Ishikawa (cell line): ENCODE results near the gene THAP12.

Experiments
- CEBPB ChIP-seq: IDR thresholded peaks from 2 replicates; pipeline ENCODE4 v1.6.1; 2012
- CREB1 ChIP-seq: IDR thresholded peaks from 2 replicates; pipeline ENCODE4 v1.6.1; 2012; ENCODE audit warnings: low read depth
- EGR1 ChIP-seq: IDR thresholded peaks from 2 replicates; pipeline ENCODE4 v1.6.1; 2012
- EP300 ChIP-seq: IDR thresholded peaks from 2 replicates; pipeline ENCODE4 v1.6.1; 2012; ENCODE audit warnings: borderline replicate concordance
- FOXM1 ChIP-seq: IDR thresholded peaks from 2 replicates; pipeline ENCODE4 v1.6.1; 2012; ENCODE audit warnings: low read depth, borderline replicate concordance
- NFIC ChIP-seq: IDR thresholded peaks from 2 replicates; pipeline ENCODE4 v1.6.1; 2012
- RAD21 ChIP-seq: IDR thresholded peaks from 2 replicates; pipeline ENCODE4 v1.6.1; 2012; ENCODE audit warnings: low read depth
- TAF1 ChIP-seq: IDR thresholded peaks from 2 replicates; pipeline ENCODE4 v1.6.1; 2012; ENCODE audit warnings: low read depth, mild to moderate bottlenecking
- TCF12 ChIP-seq: IDR thresholded peaks from 2 replicates; pipeline ENCODE4 v1.6.1; 2012; ENCODE audit warnings: low read depth
- TEAD4 ChIP-seq: IDR thresholded peaks from 2 replicates; pipeline ENCODE4 v1.6.1; 2012
- YY1 ChIP-seq: IDR thresholded peaks from 2 replicates; pipeline ENCODE4 v1.6.1; 2012; ENCODE audit warnings: low read depth
- ZBTB7A ChIP-seq: IDR thresholded peaks from 2 replicates; pipeline ENCODE4 v1.6.1; 2012; ENCODE audit warnings: low read depth
- TF ChIP-seq, protein P1 (sequence below): IDR thresholded peaks from 2 replicates; pipeline ENCODE4 v1.6.1; 2012
- TF ChIP-seq, protein P2 (sequence below): IDR thresholded peaks from 2 replicates; pipeline ENCODE4 v1.6.1; 2012; ENCODE audit warnings: low read depth, mild to moderate bottlenecking
- TF ChIP-seq, protein P3 (sequence below): IDR thresholded peaks from 2 replicates; pipeline ENCODE4 v1.6.1; 2012

Gene THAP12

DNA sequence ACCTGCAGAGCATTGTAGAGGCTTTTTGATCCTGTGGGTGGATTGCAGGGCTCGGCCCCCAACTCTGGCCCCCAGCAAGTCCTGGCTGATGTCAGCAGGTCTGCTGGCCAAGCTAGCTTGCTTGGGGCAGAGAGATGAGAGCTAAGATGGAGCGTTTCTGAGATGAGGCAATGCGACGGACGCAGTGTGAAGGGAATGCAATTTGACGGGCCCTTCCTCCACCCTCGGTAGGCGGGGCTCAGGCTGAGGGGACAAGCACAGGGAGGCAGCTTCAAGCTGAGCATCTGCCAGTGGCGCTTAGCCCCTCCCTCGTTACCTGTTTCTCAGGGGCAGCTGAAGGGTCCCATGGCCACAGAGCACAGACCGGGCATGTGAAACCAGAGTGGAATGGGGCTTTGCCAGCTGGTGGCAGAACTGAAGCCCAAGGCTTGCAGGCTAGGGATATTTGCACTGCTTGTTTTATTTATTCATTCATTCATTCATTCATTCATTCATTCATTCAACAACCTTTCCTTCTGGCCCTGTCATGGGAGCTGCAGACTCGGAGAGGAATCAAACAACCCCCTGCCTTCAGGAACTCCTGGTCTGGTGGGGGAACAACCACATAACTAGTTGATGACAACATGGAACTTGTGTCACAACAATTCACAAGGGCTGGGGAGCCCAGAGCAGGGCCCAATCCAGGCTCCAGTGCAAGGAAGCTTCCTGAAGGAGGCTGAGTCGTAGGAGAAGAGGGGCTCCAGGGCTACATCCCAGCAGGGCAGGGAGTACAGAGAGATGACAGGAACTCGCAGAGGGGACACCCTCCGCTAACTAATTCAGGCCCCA, 66.8 kb downstream of the THAP12 start:
- TF ChIP-seq TCF12 (no peak), CEBPB (no peak), EGR1 (no peak), YY1 (no peak), TEAD4 (no peak)
- TF ChIP-seq, protein P1, sequence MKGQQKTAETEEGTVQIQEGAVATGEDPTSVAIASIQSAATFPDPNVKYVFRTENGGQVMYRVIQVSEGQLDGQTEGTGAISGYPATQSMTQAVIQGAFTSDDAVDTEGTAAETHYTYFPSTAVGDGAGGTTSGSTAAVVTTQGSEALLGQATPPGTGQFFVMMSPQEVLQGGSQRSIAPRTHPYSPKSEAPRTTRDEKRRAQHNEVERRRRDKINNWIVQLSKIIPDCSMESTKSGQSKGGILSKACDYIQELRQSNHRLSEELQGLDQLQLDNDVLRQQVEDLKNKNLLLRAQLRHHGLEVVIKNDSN = no peak

DNA sequence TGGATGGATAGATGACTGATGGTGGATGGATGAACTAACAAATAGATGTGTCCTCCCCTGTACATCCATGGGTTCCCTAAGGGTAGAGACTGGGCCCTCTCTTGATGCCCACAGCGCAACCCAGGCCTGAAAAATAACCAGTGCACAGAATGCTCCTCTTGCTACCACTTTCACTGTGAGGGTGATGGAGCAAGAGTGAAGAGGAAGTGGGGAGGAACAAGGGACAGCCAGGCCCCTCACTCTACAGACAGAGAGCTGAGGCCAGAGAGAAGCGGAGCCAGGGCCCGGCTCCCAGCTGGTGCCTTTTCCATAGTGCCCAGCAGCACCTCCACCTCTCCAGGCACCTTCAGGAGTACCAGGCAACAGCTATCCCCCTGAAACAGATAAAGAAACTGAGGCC, 67.7 kb downstream of the THAP12 start:
- no peak for TF ChIP-seq EP300
- TF ChIP-seq EGR1 = no peak
- no peak for TF ChIP-seq CREB1
- TF ChIP-seq CEBPB = no peak
- TF ChIP-seq, protein P1 = no peak
- TF ChIP-seq YY1 = no peak
- TF ChIP-seq, protein P2, sequence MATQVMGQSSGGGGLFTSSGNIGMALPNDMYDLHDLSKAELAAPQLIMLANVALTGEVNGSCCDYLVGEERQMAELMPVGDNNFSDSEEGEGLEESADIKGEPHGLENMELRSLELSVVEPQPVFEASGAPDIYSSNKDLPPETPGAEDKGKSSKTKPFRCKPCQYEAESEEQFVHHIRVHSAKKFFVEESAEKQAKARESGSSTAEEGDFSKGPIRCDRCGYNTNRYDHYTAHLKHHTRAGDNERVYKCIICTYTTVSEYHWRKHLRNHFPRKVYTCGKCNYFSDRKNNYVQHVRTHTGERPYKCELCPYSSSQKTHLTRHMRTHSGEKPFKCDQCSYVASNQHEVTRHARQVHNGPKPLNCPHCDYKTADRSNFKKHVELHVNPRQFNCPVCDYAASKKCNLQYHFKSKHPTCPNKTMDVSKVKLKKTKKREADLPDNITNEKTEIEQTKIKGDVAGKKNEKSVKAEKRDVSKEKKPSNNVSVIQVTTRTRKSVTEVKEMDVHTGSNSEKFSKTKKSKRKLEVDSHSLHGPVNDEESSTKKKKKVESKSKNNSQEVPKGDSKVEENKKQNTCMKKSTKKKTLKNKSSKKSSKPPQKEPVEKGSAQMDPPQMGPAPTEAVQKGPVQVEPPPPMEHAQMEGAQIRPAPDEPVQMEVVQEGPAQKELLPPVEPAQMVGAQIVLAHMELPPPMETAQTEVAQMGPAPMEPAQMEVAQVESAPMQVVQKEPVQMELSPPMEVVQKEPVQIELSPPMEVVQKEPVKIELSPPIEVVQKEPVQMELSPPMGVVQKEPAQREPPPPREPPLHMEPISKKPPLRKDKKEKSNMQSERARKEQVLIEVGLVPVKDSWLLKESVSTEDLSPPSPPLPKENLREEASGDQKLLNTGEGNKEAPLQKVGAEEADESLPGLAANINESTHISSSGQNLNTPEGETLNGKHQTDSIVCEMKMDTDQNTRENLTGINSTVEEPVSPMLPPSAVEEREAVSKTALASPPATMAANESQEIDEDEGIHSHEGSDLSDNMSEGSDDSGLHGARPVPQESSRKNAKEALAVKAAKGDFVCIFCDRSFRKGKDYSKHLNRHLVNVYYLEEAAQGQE = no peak

DNA sequence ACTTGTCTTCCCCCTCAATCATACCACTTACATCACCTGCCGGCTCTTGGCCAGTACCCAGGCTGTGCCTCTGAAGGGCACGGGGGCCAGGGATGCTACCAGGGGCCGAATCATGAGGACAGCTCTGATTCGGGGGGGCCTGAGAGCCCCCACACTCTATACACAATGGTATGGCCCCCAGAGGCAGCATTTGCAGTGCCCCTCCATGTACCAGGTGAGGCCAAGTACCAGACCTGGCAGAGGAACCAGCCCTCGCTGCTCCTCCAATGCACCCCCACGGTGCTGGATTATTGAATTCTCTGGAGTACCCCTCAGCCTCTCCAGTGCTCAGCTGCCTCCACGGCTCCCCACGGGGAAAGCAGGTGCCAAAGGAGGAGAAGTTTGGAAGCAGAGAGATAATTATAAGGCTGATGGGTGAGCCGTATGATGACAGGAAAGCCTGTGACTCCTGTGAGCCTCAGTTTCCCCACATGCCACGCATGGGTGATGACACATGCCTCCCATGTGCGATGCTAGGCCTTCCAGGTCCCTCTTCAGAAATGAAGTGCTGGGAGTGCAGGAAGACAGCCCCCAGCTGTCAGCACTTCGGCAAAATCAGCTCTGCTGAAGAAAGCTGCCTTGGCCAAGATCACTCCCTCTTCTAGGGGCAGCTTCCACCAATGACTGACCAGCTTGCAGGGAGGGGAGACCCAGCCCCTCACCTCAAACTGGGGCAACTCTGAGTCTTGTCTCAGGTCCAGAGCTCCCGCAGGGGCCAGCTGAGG, 69.9 kb downstream of the THAP12 start:
- TF ChIP-seq NFIC = no peak
- no peak for TF ChIP-seq EGR1
- TF ChIP-seq TCF12 = no peak
- TF ChIP-seq YY1 = no peak
- TF ChIP-seq EP300 = no peak
- TF ChIP-seq CEBPB = no peak
- no peak for TF ChIP-seq CREB1
- no peak for TF ChIP-seq TEAD4
- TF ChIP-seq, protein P2 = no peak
- TF ChIP-seq TAF1 = no peak
- TF ChIP-seq, protein P1 = no peak

DNA sequence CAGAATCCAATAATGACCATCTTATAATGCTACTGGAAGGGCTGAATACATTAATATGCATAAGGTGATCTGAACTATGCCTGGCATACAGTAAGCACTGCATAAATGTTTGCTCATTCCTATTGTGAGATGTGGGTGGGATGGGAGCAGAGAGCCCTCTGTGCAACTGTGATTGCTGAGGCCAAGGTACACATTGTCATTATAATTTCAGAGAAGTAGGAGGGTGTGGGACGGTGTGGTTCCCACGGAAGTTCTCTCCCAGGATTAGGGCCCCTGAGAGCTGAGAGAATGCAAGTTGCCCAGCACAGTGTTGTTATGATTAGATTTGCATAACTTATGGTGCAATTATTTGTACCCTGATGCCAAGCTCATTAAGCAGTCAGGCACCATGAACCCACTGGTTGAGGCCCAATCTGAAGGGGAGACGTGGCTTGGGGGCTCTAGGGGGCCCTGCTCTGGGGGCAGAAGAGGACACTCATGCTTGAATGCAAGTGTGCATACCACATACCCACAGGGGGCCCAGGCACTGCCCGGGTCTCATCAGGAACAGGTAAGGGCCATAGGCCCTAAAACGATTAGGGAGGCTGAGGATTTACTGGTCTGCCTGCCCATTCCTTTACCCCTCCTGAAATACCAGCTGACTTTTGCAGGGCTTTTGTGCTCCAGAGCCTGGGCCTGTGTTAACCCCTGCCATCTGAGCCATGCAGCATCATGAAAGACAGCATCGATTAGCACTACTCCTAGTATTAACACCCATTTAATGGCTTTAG, 72.8 kb downstream of the THAP12 start:
- no peak for TF ChIP-seq NFIC
- TF ChIP-seq EGR1 = no peak
- no peak for TF ChIP-seq RAD21
- TF ChIP-seq YY1 = no peak
- no peak for TF ChIP-seq TCF12
- TF ChIP-seq, protein P2 = no peak
- TF ChIP-seq EP300 = no peak
- TF ChIP-seq CREB1 = no peak
- no peak for TF ChIP-seq FOXM1
- no peak for TF ChIP-seq TEAD4
- TF ChIP-seq, protein P1 = no peak
- no peak for TF ChIP-seq CEBPB
- no peak for TF ChIP-seq TAF1
- TF ChIP-seq, protein P3, sequence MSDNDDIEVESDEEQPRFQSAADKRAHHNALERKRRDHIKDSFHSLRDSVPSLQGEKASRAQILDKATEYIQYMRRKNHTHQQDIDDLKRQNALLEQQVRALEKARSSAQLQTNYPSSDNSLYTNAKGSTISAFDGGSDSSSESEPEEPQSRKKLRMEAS = no peak
- TF ChIP-seq ZBTB7A = no peak
